SK-N-MC (cell line): ENCODE results near the gene PPIH.

Experiments used
- EZH2 ChIP-seq: fragments of 200-600 bp; sonication (generic); IDR thresholded peaks from one replicate; pipeline ENCODE4 v1.6.1; 2017; ENCODE audit warnings: antibody characterized with exemption
- POLR2AphosphoS5 ChIP-seq: IDR thresholded peaks from 2 replicates; pipeline ENCODE4 v1.6.1; 2012; ENCODE audit warnings: mild to moderate bottlenecking, low read depth, low read length, borderline replicate concordance

GRCh38 chr1:42657201-42657600 is 1.0 kb upstream of the PPIH start:
- TF ChIP-seq EZH2 (no peak), POLR2AphosphoS5 (no peak)
